HCT116 (cell line): ENCODE results near the gene HPD. TPM values are rescaled to one million over a fixed set of nuclear protein-coding genes. Genes with fewer than 3 reads are reported as not detected.
A peak's percentile ranks its signal among the peaks of the same experiment; 100 is the strongest.
"Not testable (repeated sequence)": the region's sequence is repeated elsewhere in the genome, so short reads cannot be mapped to it uniquely, and the experiment has no call there.

Experiments used
- ATAC-seq: fragments of 200-7000 bp; cut with Tn5 transposase; 2 replicates; pipeline ENCODE4 v1.9.1; 2020; ENCODE audit warnings: mild to moderate bottlenecking, moderate library complexity
- BruUV-seq: library from RNA; stranded (reverse); fragments of 400-500 nt; replicated peaks from 2 replicates; lab custom pipeline; 2021; lab: Mats Ljungman, UMichigan
- CTCF ChIA-PET: fragments of 300-600 bp; sonication (Branson Sonifier 250); formaldehyde crosslinking; loops from one replicate; lab custom pipeline; 2021; ENCODE audit warnings: antibody characterized with exemption; lab: Charles Lee
- POLR2A ChIA-PET: fragments of 300-600, 350-600 bp; sonication (Branson Sonifier 250); formaldehyde crosslinking; loops from one replicate; lab custom pipeline; 2021; ENCODE audit warnings: antibody characterized with exemption; lab: Charles Lee
- RAD21 ChIA-PET, 2 experiments: fragments of 300-600 bp; sonication (Branson Sonifier 250); formaldehyde crosslinking; loops; one replicate each; lab custom pipeline; 2023; ENCODE audit warnings: low total read pairs in 2 of 2; ENCODE audit not compliant: uncharacterized antibody in 2 of 2, unreplicated experiment in 2 of 2, low non-redundant PET in 1 of 2; lab: Charles Lee
- DNase-seq: peaks from one replicate; pipeline ENCODE4 v3.0.0-alpha.2; 2010; ENCODE audit warnings: low read depth, low spot score
- H2AFZ ChIP-seq: fragments of 200-600 bp; shearing (Covaris generic), sonication (generic); 2 replicates; pipeline ENCODE4 v1.6.1; 2017; ENCODE audit warnings: low read depth, mixed run types, mixed read lengths, antibody characterized with exemption, low read length; ENCODE audit not compliant: poor library complexity, severe bottlenecking
- H3K27ac ChIP-seq: 2 replicates; pipeline ENCODE4 v1.5.1; 2012; ENCODE audit warnings: low read depth, low read length
- H3K27me3 ChIP-seq: fragments of 200-600 bp; sonication (generic); 2 replicates; pipeline ENCODE4 v1.6.1; 2016; ENCODE audit warnings: mixed run types, low read length, mixed read lengths; ENCODE audit not compliant: insufficient read depth
- H3K36me3 ChIP-seq, 2 experiments: fragments of 200-500 bp in 1 of 2; fragments of 200-600 bp in 1 of 2; sonication (Bioruptor generic) in 1 of 2; sonication (generic) in 1 of 2; 2 replicates each; pipeline versions ENCODE4 v1.5.1 to v1.6.1; 2014 to 2016; ENCODE audit warnings: low read length in 2 of 2, inconsistent platforms in 1 of 2, mixed read lengths in 1 of 2, mixed run types in 1 of 2; ENCODE audit not compliant: insufficient read depth in 2 of 2, control insufficient read depth in 1 of 2
- H3K4me1 ChIP-seq, 2 experiments: fragments of 200-600 bp in 1 of 2; sonication (generic) in 1 of 2; 2 replicates each; pipeline versions ENCODE4 v1.5.1 to v1.6.1; 2012 to 2017; ENCODE audit warnings: low read length in 2 of 2, inconsistent platforms in 1 of 2, mild to moderate bottlenecking in 1 of 2, mixed read lengths in 1 of 2, mixed run types in 1 of 2, moderate library complexity in 1 of 2; ENCODE audit not compliant: insufficient read depth in 2 of 2, control insufficient read depth in 1 of 2
- H3K4me2 ChIP-seq: fragments of 200-600 bp; sonication (generic); 2 replicates; pipeline ENCODE4 v1.6.1; 2017; ENCODE audit warnings: mixed run types, low read length, mixed read lengths
- H3K4me3 ChIP-seq, 2 experiments: fragments of 200-600 bp in 1 of 2; sonication (generic) in 1 of 2; replicated peaks in 1 of 2; 2 replicates each; pipeline ENCODE4 v1.5.1; 2011 to 2016; ENCODE audit warnings: low read length in 2 of 2, control low read depth in 1 of 2, low read depth in 1 of 2, mild to moderate bottlenecking in 1 of 2, mixed read lengths in 1 of 2, mixed run types in 1 of 2
- H3K79me2 ChIP-seq: fragments of 200-600 bp; sonication (generic); 2 replicates; pipeline ENCODE4 v1.6.1; 2017; ENCODE audit warnings: mild to moderate bottlenecking, mixed run types, low read length, moderate library complexity, mixed read lengths; ENCODE audit not compliant: insufficient read depth
- H3K9ac ChIP-seq: fragments of 200-600 bp; sonication (generic); 2 replicates; pipeline ENCODE4 v1.6.1; 2016; ENCODE audit warnings: low read length, mixed read lengths
- H3K9me2 ChIP-seq: fragments of 200-600 bp; sonication (generic), shearing (Covaris generic); 2 replicates; pipeline ENCODE4 v1.6.1; 2017; ENCODE audit warnings: mixed run types, mild to moderate bottlenecking, moderate library complexity; ENCODE audit not compliant: insufficient read depth
- H3K9me3 ChIP-seq, 2 experiments: fragments of 200-500 bp in 1 of 2; fragments of 200-600 bp in 1 of 2; sonication (Bioruptor generic) in 1 of 2; sonication (generic) in 1 of 2; 2 replicates each; pipeline ENCODE4 v1.6.1; 2014 to 2017; ENCODE audit warnings: low read length in 2 of 2, mixed read lengths in 2 of 2, inconsistent platforms in 1 of 2, low read depth in 1 of 2, mild to moderate bottlenecking in 1 of 2, mixed run types in 1 of 2, moderate library complexity in 1 of 2; ENCODE audit not compliant: control insufficient read depth in 1 of 2, insufficient read depth in 1 of 2
- H4K20me1 ChIP-seq: fragments of 200-600 bp; sonication (generic), shearing (Covaris generic); 2 replicates; pipeline ENCODE4 v1.6.1; 2017; ENCODE audit warnings: mixed run types, mild to moderate bottlenecking, moderate library complexity; ENCODE audit not compliant: insufficient read depth
- SIN3A ChIP-seq: IDR thresholded peaks from 2 replicates; pipeline ENCODE4 v1.6.1; 2012; ENCODE audit warnings: low read depth
- intact Hi-C: fragments of 100-400 bp; cut with micrococcal nuclease; formaldehyde crosslinking; loops from 2 replicates; pipeline ENCODE4 v1.10.0; 2022
- total RNA-seq: library from RNA; stranded (reverse); gene quantifications from one replicate; pipeline ENCODE4 v1.2.1, GENCODE V29; 2021; ENCODE audit not compliant: unreplicated experiment
- TF ChIP-seq, protein P1 (sequence below), 3 experiments: fragments of 200-600 bp in 1 of 3; sonication (generic) in 1 of 3; IDR thresholded peaks in 2 of 3; conservative IDR thresholded peaks in 1 of 3; 2 replicates each; pipeline ENCODE4 v1.5.1; 2012 to 2017; ENCODE audit warnings: low read depth in 2 of 3, low read length in 2 of 3, antibody characterized with exemption in 1 of 3, borderline replicate concordance in 1 of 3, control low read depth in 1 of 3, mild to moderate bottlenecking in 1 of 3, mixed read lengths in 1 of 3, mixed run types in 1 of 3, moderate library complexity in 1 of 3; ENCODE audit not compliant: insufficient read depth in 1 of 3

Gene HPD
- total RNA-seq, 1 experiment from 2014 or later: 1.1 TPM

DNA sequence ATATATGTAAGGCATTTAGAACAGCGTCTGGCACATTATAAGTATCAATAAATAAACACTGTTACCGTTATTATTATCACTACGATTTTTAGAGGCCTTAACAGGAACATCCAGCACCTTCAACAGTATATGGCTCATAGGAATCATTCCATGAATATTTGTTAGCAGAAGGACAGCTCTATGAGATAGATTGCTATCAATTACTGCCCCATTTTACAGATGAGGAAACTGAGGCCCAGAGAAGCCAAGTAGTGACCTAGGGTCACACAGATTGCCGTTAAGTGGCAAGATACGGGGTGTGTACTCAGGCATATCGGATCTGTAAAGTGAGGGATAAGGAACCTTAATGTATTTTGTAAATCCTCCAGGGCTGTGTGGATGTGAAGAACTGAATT, 29.4 kb upstream of the HPD start:
- ChIA-PET RAD21 (interaction anchor here (0.7 to 2.1 kb wide), 4 partner anchors 49 to 94 kb away, joined by 3 to 19 read pairs (median 10); partner anchors contain the start of gene RHOF (in 2 of the 2)), POLR2A (interaction anchor here (0.5 to 3.8 kb wide), 7 partner anchors 9 to 226 kb away, joined by 3 to 38 read pairs (median 5); partner anchors contain the start of gene RHOF), CTCF (interaction anchor here (1.0 to 5.4 kb wide), 8 partner anchors 9 to 101 kb away, joined by 3 to 96 read pairs (median 4); partner anchors contain the start of genes CFAP251 and RHOF)
- H2AFZ ChIP-seq: no peak overlapping the region
- no peaks in the 10 kb centered on the region for H3K9me3 ChIP-seq
- peak overlapping the region; percentile 86 for H3K27ac ChIP-seq
- peak overlapping the region; percentile 86 for H3K4me2 ChIP-seq
- no peak for ATAC-seq
- H3K4me1 ChIP-seq: peaks cover 17 to 46% of the 10 kb centered on the region in 2 experiments
- DNase-seq: no peak
- peak overlapping the region; percentile 95 to 97 for H3K4me3 ChIP-seq
- H3K36me3 ChIP-seq: no peaks in the 10 kb centered on the region
- TF ChIP-seq, protein P1, sequence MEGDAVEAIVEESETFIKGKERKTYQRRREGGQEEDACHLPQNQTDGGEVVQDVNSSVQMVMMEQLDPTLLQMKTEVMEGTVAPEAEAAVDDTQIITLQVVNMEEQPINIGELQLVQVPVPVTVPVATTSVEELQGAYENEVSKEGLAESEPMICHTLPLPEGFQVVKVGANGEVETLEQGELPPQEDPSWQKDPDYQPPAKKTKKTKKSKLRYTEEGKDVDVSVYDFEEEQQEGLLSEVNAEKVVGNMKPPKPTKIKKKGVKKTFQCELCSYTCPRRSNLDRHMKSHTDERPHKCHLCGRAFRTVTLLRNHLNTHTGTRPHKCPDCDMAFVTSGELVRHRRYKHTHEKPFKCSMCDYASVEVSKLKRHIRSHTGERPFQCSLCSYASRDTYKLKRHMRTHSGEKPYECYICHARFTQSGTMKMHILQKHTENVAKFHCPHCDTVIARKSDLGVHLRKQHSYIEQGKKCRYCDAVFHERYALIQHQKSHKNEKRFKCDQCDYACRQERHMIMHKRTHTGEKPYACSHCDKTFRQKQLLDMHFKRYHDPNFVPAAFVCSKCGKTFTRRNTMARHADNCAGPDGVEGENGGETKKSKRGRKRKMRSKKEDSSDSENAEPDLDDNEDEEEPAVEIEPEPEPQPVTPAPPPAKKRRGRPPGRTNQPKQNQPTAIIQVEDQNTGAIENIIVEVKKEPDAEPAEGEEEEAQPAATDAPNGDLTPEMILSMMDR (IDR thresholded peaks at IDR 0.05 in 2 of 3, conservative IDR thresholded peaks at IDR 0.05 in 1 of 3; ENCODE audit: borderline replicate concordance in 1 of 3, insufficient read depth in 1 of 3, low read depth in 2 of 3, low read length in 2 of 3): peak in 1 of 3 experiments; percentile 77; a peak in 2 of 6 replicates
- no peak for TF ChIP-seq SIN3A
- H4K20me1 ChIP-seq: no peaks in the 10 kb centered on the region
- TSS peak; percentile 97 for BruUV-seq
- peaks cover 36% of the 10 kb centered on the region for H3K79me2 ChIP-seq
- no peaks in the 10 kb centered on the region for H3K9me2 ChIP-seq
- H3K27me3 ChIP-seq: no peaks in the 10 kb centered on the region
- H3K9ac ChIP-seq: peak overlapping the region; percentile 91
- intact Hi-C loops: loop anchor here (1.0 to 5.0 kb wide), 6 partner anchors 46 to 201 kb away; no protein-coding TSS in a partner anchor

DNA sequence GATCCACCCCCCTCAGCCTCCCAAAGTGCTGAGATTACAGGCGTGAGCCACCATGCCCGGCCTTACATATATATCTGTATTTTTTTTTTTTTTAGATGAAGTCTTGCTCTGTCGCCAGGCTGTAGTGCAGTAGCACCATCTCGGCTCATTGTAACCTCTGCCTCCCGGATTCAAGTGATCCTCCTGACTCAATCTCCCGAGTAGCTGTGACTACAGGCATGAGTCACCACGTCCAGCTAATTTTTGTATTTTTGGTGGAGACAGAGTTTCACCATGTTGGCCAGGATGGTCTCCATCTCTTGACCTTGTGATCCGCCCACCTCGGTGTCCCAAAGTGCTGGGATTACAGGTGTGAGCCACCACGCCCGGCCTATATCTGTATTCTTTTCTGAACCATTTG, 26.5 kb upstream of the HPD start:
- H2AFZ ChIP-seq: peak overlapping the region; percentile 35
- H3K9ac ChIP-seq, ATAC-seq, H4K20me1 ChIP-seq, H3K36me3 ChIP-seq, H3K27me3 ChIP-seq, H3K4me3 ChIP-seq, H3K9me3 ChIP-seq, DNase-seq, POLR2A ChIA-PET, H3K27ac ChIP-seq, H3K9me2 ChIP-seq, BruUV-seq, RAD21 ChIA-PET: not testable (repeated sequence)
- CTCF ChIA-PET: interaction anchor here (5.4 kb wide), 1 partner anchor 89 kb away, joined by 96 read pairs; the partner anchor contains the start of gene RHOF
- H3K79me2 ChIP-seq: peaks cover 15% of the 10 kb centered on the region
- H3K4me1 ChIP-seq: peaks cover 20 to 46% of the 10 kb centered on the region in 2 experiments
- intact Hi-C loops: loop anchor here (5.0 kb wide), 1 partner anchor 43 kb away; no protein-coding TSS in a partner anchor
- peak overlapping the region; percentile 25; the same call in 1 of the 2 replicates for H3K4me2 ChIP-seq
